Stomach (tissue), 9 donors: Measurements from ENCODE around the gene DNAJC12. TPM values are rescaled to one million over a fixed set of nuclear protein-coding genes. Genes with fewer than 3 reads are reported as not detected.
"Not testable (repeated sequence)": the region's sequence is repeated elsewhere in the genome, so short reads cannot be mapped to it uniquely, and the experiment has no call there.

Source experiments
- DNase-seq, 2 donors: peaks; one replicate each; pipeline versions ENCODE4 v3.0.0 to v3.0.0-alpha.2; 2013 to 2019
- H3K27ac ChIP-seq, 5 donors: fragments of 200-600 bp in 4 of 5; sonication (generic) in 4 of 5; one replicate each; pipeline ENCODE4 v1.5.1; 2013 to 2019; ENCODE audit warnings: mild to moderate bottlenecking in 1 of 5, moderate library complexity in 1 of 5
- H3K27me3 ChIP-seq, 3 donors: fragments of 200-600 bp; sonication (generic); one replicate each; pipeline ENCODE4 v1.5.1; 2017 to 2019; ENCODE audit warnings: mixed run types in 1 of 3
- H3K36me3 ChIP-seq, 4 donors: fragments of 200-600 bp; sonication (generic); 1 replicate in 3 of 4; 2 replicates in 1 of 4; pipeline ENCODE4 v1.5.1; 2016 to 2019
- H3K4me1 ChIP-seq, 4 donors: fragments of 200-600 bp; sonication (generic); one replicate each; pipeline ENCODE4 v1.5.1; 2016 to 2019
- H3K4me3 ChIP-seq, 4 donors: fragments of 200-600 bp; sonication (generic) in 3 of 4; one replicate each; pipeline ENCODE4 v1.5.1; 2016 to 2019; ENCODE audit warnings: mild to moderate bottlenecking in 1 of 4
- H3K9me3 ChIP-seq, 4 donors: fragments of 200-600 bp; sonication (generic); one replicate each; pipeline ENCODE4 v1.5.1; 2016 to 2019
- CTCF ChIP-seq, 7 experiments: fragments of 450-650 bp in 4 of 7; fragments of 200-600 bp in 3 of 7; sonication (generic) in 3 of 7; IDR thresholded peaks; one replicate each; pipeline ENCODE4 v1.5.1; 2016 to 2019; ENCODE audit warnings: antibody characterized with exemption in 7 of 7, control low read depth in 2 of 7, mild to moderate bottlenecking in 1 of 7
- EP300 ChIP-seq: sonication (generic); formaldehyde crosslinking; IDR thresholded peaks from one replicate; pipeline ENCODE4 v1.6.1; 2017; ENCODE audit warnings: antibody characterized with exemption
- POLR2A ChIP-seq, 4 donors: fragments of 450-650 bp; IDR thresholded peaks; one replicate each; pipeline ENCODE4 v1.6.1; 2016; ENCODE audit warnings: antibody characterized with exemption in 4 of 4, control low read depth in 2 of 4, mild to moderate bottlenecking in 1 of 4, moderate library complexity in 1 of 4
- POLR2AphosphoS5 ChIP-seq, 3 donors: sonication (generic); formaldehyde crosslinking; IDR thresholded peaks; one replicate each; pipeline ENCODE4 v1.6.1; 2016; ENCODE audit warnings: antibody characterized with exemption in 3 of 3
- WGBS, 5 donors: extraction: QIAGEN DNeasy Blood & Tissue Kit in 3 of 5; methylation state at CpG; one replicate each; pipeline versions ENCODE4 v1.1.5 to v1.1.7; 2013 to 2018; 5-methylcytosine and 5-hydroxymethylcytosine counted together
- intact Hi-C: fragments of 100-400 bp; cut with DNase I; formaldehyde crosslinking; loops from one replicate; pipeline ENCODE4 v1.15.1; 2023; ENCODE audit warnings: low total_unique reads
- polyA plus RNA-seq, 3 donors: library from polyadenylated mRNA; stranded (reverse); fragments of 200-250 nt; gene quantifications; one replicate each; pipeline ENCODE4 v1.2.3, GENCODE V29; 2013
- total RNA-seq, 5 donors: library from RNA; depleted of rRNA; stranded (reverse); fragments of >200 nt; gene quantifications; one replicate each; pipeline versions ENCODE4 v1.1.0 to v1.2.3, GENCODE V29; 2014 to 2016
- donor health status: healthy with polysubstance abuse.
- donor health status: Bipolar disorder and iron deficiency.
- donor health status: healthy.

DNAJC12 gene
- total and polyA plus RNA-seq, 8 donors: 0.43 to 12.5 (median 4.3) TPM; not detected in 2

- Histone ChIP-seq H3K9me3 (peaks cover 0 to 9% (median 5%) of the 10 kb centered on the region in 4 donors), H3K4me1 (peaks cover 0 to 15% (median 5%) of the 10 kb centered on the region in 4 donors), H3K27me3 (no peaks in the 10 kb centered on the region), H3K36me3 (no peaks in the 10 kb centered on the region), H3K4me3 (no peak overlapping the region), H3K27ac (no peak overlapping the region)
- intact Hi-C loops: no loop called here
- DNase-seq: no peak
- 83 to 92% (median 89%) methylated on average over 3 of the region's 3 CpGs for WGBS, 5 donors
- TF ChIP-seq CTCF (IDR thresholded peaks at IDR 0.05): no peak
- no peak for TF ChIP-seq EP300
- no peak for TF ChIP-seq POLR2AphosphoS5 (IDR thresholded peaks at IDR 0.05)
- TF ChIP-seq POLR2A (IDR thresholded peaks at IDR 0.05): no peak
These were observed 2.0 kb upstream of the DNAJC12 start for GRCh38 chr10:67839951-67840350.

- intact Hi-C loops, DNase-seq, H3K36me3 ChIP-seq, H3K9me3 ChIP-seq, H3K27me3 ChIP-seq, H3K4me3 ChIP-seq, H3K27ac ChIP-seq: not testable (repeated sequence)
- H3K4me1 ChIP-seq: peaks cover 0 to 15% (median 5%) of the 10 kb centered on the region in 4 donors
- WGBS, 5 donors: 94 to 97% (median 96%) methylated on average over 12 of the region's 12 CpGs
These were observed 1.5 kb upstream of the DNAJC12 start for GRCh38 chr10:67839511-67839910.

- no peak for DNase-seq
- peaks cover 0 to 15% (median 5%) of the 10 kb centered on the region in 4 donors for H3K4me1 ChIP-seq
- WGBS, 5 donors: 67 to 90% (median 84%) methylated on average over 1 of the region's 1 CpG
- H3K4me3 ChIP-seq: no peak overlapping the region
- intact Hi-C loops: no loop called here
- H3K9me3 ChIP-seq: peaks cover 0 to 6% (median 4%) of the 10 kb centered on the region in 4 donors
- no peak overlapping the region for H3K27ac ChIP-seq
- TF ChIP-seq EP300 (no peak), POLR2AphosphoS5 (IDR thresholded peaks at IDR 0.05) (no peak), POLR2A (IDR thresholded peaks at IDR 0.05) (no peak), CTCF (IDR thresholded peaks at IDR 0.05) (no peak)
- no peaks in the 10 kb centered on the region for H3K36me3 ChIP-seq
- no peaks in the 10 kb centered on the region for H3K27me3 ChIP-seq
These were observed 1.0 kb downstream of the DNAJC12 start for GRCh38 chr10:67836972-67837371.

GRCh38 chr10:67836488-67836887 lies 1.5 kb downstream of the DNAJC12 start:
- no peak overlapping the region for H3K4me3 ChIP-seq
- intact Hi-C loops: no loop called here
- no peaks in the 10 kb centered on the region for H3K27me3 ChIP-seq
- H3K9me3 ChIP-seq: peaks cover 0 to 2% (median 0%) of the 10 kb centered on the region in 4 donors
- H3K36me3 ChIP-seq: no peaks in the 10 kb centered on the region
- H3K27ac ChIP-seq: no peak overlapping the region
- WGBS, 5 donors: 47 to 54% (median 49%) methylated on average over 2 of the region's 2 CpGs
- H3K4me1 ChIP-seq: peaks cover 0 to 15% (median 5%) of the 10 kb centered on the region in 4 donors
- TF ChIP-seq POLR2AphosphoS5 (IDR thresholded peaks at IDR 0.05): no peak
- TF ChIP-seq CTCF (IDR thresholded peaks at IDR 0.05): no peak
- TF ChIP-seq POLR2A (IDR thresholded peaks at IDR 0.05): no peak
- no peak for TF ChIP-seq EP300
- no peak for DNase-seq

GRCh38 chr10:67835541-67836394 lies 2.2 kb downstream of the DNAJC12 start:
- H3K4me1 ChIP-seq: peaks cover 0 to 15% (median 5%) of the 10 kb centered on the region in 4 donors
- DNase-seq, H3K27ac ChIP-seq, H3K36me3 ChIP-seq, H3K4me3 ChIP-seq, intact Hi-C loops, H3K27me3 ChIP-seq, H3K9me3 ChIP-seq: not testable (repeated sequence)
- 52 to 68% (median 63%) methylated on average over 6 of the region's 6 CpGs for WGBS, 5 donors
